IPS-11a (cell line): ENCODE data around the gene SYCE1.

Experiments
- H3K4me3 ChIP-seq: one replicate; pipeline ENCODE4 v1.5.1; 2013; ENCODE audit warnings: low read depth, low read length, control low read depth

SYCE1 gene

GRCh38 chr10:133516057-133516456 is 49.3 kb downstream of the SYCE1 start:
- H3K4me3 ChIP-seq = no peak overlapping the region

DNA sequence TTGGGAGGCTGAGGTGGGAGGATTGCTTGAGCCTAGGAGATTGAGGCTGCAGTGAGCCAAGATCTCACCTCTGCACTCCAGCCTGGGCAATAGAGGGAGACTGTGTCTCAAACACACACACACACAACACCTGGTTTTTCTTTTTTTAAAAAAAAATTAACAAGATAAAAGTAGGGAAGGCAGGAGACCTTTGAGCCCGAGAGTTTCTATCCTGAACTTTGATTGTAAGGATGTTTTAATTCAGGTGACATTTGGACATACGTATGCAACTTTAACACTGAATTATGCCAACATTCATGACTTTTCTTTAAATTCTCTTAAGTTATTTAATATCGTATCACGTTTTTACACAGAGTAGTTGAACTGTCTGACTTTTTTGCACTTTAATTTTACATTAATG is 49.9 kb downstream of the SYCE1 start:
- H3K4me3 ChIP-seq = no peak overlapping the region

DNA sequence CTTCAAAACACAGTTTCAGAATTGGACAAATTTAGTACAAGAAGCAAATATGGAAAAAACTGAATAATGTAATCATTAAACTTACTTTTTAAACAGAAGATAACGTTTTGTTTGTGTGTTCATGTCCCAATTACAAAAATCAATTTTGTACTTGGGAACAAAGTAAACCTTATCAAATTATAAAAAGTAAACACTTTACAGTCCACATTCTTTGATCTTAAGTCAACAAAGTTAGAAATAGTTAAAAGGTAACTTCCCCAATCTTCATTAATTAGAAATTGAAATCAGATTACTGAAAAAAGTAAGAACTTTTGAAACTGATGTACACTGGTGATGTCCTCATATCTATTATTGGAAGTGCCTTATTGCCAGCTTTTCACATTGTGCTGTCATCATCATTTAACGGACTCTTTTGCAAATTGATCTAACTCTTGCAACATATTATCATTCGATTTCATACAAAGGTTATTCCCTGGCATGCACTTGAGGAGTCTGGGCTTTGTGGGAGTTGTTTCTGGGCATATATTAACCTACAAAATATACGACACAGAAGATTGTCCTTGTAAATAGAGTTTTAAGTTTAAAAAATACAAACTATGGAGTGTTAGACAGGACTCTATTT is 53.4 kb downstream of the SYCE1 start:
- no peak overlapping the region for H3K4me3 ChIP-seq

GRCh38 chr10:133511408-133511807 is 54.0 kb downstream of the SYCE1 start:
- H3K4me3 ChIP-seq = no peak overlapping the region

- H3K4me3 ChIP-seq = no peak overlapping the region
Observed at GRCh38 chr10:133509700-133510099, 55.7 kb downstream of the SYCE1 start.
